Measurements from ENCODE around the gene BNIPL.

BNIPL gene

GRCh38 chr1:151036356-151036755 is at the start of gene BNIPL:
TSS of gene BNIPL (plus strand) at chr1:151036586. CDS start at chr1:151036726, 140 bp downstream.
- H2AFZ ChIP-seq (ENCODE audit: low read length) = no peak within 1 kb of the TSS
- no peak within 1 kb of the TSS for H3K27ac ChIP-seq (ENCODE audit: low read depth, low read length, poor library complexity, severe bottlenecking)
- H3K4me2 ChIP-seq (ENCODE audit: low read length) = no peak within 1 kb of the TSS
- no peaks in the 10 kb centered on the region for H3K79me2 ChIP-seq (ENCODE audit: insufficient read depth, low read length)
- H3K9ac ChIP-seq (ENCODE audit: low read length) = no peak within 1 kb of the TSS
- no peaks in the 10 kb centered on the region for H3K4me1 ChIP-seq (ENCODE audit: insufficient read depth, low read length, severe bottlenecking)
- TF ChIP-seq CTCF (IDR thresholded peaks at IDR 0.05; ENCODE audit: low read length) (no peak), EZH2 (IDR thresholded peaks at IDR 0.05; ENCODE audit: borderline replicate concordance, low read length) (no peak)
- H4K20me1 ChIP-seq (ENCODE audit: insufficient read depth, low read length) = no peaks in the 10 kb centered on the region
- no peaks in the 10 kb centered on the region for H3K27me3 ChIP-seq (ENCODE audit: insufficient read depth, low read length)
- H3K36me3 ChIP-seq (ENCODE audit: insufficient read depth, low read length) = peaks cover 12% of the 10 kb centered on the region
- H3K9me2 ChIP-seq (ENCODE audit: low read depth, low read length) = no peaks in the 10 kb centered on the region
- H3F3A ChIP-seq (ENCODE audit: insufficient read depth, low read length) = no peaks in the 10 kb centered on the region
- no peak within 1 kb of the TSS for H3K4me3 ChIP-seq (ENCODE audit: low read depth, low read length, poor library complexity, severe bottlenecking)
- no peaks in the 10 kb centered on the region for H3K9me3 ChIP-seq (ENCODE audit: low read length)

GRCh38 chr1:150987924-150988323 is 48.5 kb upstream of the BNIPL start:
- no peaks in the 10 kb centered on the region for H4K20me1 ChIP-seq (ENCODE audit: insufficient read depth, low read length)
- 0 out of 2 replicates have a peak, but pooled peaks cover 4% of the 10 kb centered on the region for H3K27me3 ChIP-seq (ENCODE audit: insufficient read depth, low read length)
- no peaks in the 10 kb centered on the region for H3F3A ChIP-seq (ENCODE audit: insufficient read depth, low read length)
- no peak overlapping the region for H3K27ac ChIP-seq (ENCODE audit: low read depth, low read length, poor library complexity, severe bottlenecking)
- H3K9me3 ChIP-seq (ENCODE audit: low read length) = no peaks in the 10 kb centered on the region
- H3K79me2 ChIP-seq (ENCODE audit: insufficient read depth, low read length) = no peaks in the 10 kb centered on the region
- no peak overlapping the region for H3K4me2 ChIP-seq (ENCODE audit: low read length)
- TF ChIP-seq CTCF (IDR thresholded peaks at IDR 0.05; ENCODE audit: low read length) (no peak), EZH2 (IDR thresholded peaks at IDR 0.05; ENCODE audit: borderline replicate concordance, low read length) (no peak)
- H3K4me3 ChIP-seq (ENCODE audit: low read depth, low read length, poor library complexity, severe bottlenecking) = no peak overlapping the region
- no peaks in the 10 kb centered on the region for H3K9me2 ChIP-seq (ENCODE audit: low read depth, low read length)
- H2AFZ ChIP-seq (ENCODE audit: low read length) = no peak overlapping the region
- no peaks in the 10 kb centered on the region for H3K36me3 ChIP-seq (ENCODE audit: insufficient read depth, low read length)
- no peaks in the 10 kb centered on the region for H3K4me1 ChIP-seq (ENCODE audit: insufficient read depth, low read length, severe bottlenecking)
- H3K9ac ChIP-seq (ENCODE audit: low read length) = no peak overlapping the region

- no peaks in the 10 kb centered on the region for H3K36me3 ChIP-seq (ENCODE audit: insufficient read depth, low read length)
- no peaks in the 10 kb centered on the region for H3K27me3 ChIP-seq (ENCODE audit: insufficient read depth, low read length)
- H3K9me3 ChIP-seq (ENCODE audit: low read length) = no peaks in the 10 kb centered on the region
Measured at GRCh38 chr1:150992626-150993025, 43.8 kb upstream of the BNIPL start.

More at GRCh38 chr1:150992626-150993025, 43.8 kb upstream of the BNIPL start:
- Histone ChIP-seq H3F3A (ENCODE audit: insufficient read depth, low read length) (no peaks in the 10 kb centered on the region), H3K9ac (ENCODE audit: low read length) (no peak overlapping the region), H3K4me1 (ENCODE audit: insufficient read depth, low read length, severe bottlenecking) (peaks cover 6% of the 10 kb centered on the region), H3K27ac (ENCODE audit: low read depth, low read length, poor library complexity, severe bottlenecking) (no peak overlapping the region), H3K4me3 (ENCODE audit: low read depth, low read length, poor library complexity, severe bottlenecking) (no peak overlapping the region), H2AFZ (ENCODE audit: low read length) (no peak overlapping the region), H3K79me2 (ENCODE audit: insufficient read depth, low read length) (no peaks in the 10 kb centered on the region), H4K20me1 (ENCODE audit: insufficient read depth, low read length) (no peaks in the 10 kb centered on the region), H3K9me2 (ENCODE audit: low read depth, low read length) (no peaks in the 10 kb centered on the region), H3K4me2 (ENCODE audit: low read length) (no peak overlapping the region)
- TF ChIP-seq CTCF (IDR thresholded peaks at IDR 0.05; ENCODE audit: low read length) = no peak
- TF ChIP-seq EZH2 (IDR thresholded peaks at IDR 0.05; ENCODE audit: borderline replicate concordance, low read length) = no peak

Data from OCI-LY1 (cell line).